Esophagus muscularis mucosa (tissue), 4 donors: ENCODE data around the gene RNU7-1. TPM values are rescaled to one million over a fixed set of nuclear protein-coding genes. Genes with fewer than 3 reads are reported as not detected.

Experiments
- DNase-seq: peaks from one replicate; pipeline ENCODE4 v3.0.0-alpha.2; 2017; ENCODE audit errors: extremely low spot score
- H3K27ac ChIP-seq, 4 donors: fragments of 200-600 bp; sonication (generic); replicated peaks in 1 of 4; 1 replicate in 3 of 4; 2 replicates in 1 of 4; pipeline ENCODE4 v1.5.1; 2016 to 2019; ENCODE audit warnings: mild to moderate bottlenecking in 1 of 4
- H3K27me3 ChIP-seq, 4 donors: fragments of 200-600 bp; sonication (generic); one replicate each; pipeline versions ENCODE4 v1.5.1 to v1.6.0; 2016 to 2019
- H3K36me3 ChIP-seq, 4 donors: fragments of 200-600 bp; sonication (generic); one replicate each; pipeline ENCODE4 v1.5.1; 2016 to 2019
- H3K4me1 ChIP-seq, 4 donors: fragments of 200-600 bp; sonication (generic); one replicate each; pipeline ENCODE4 v1.5.1; 2016 to 2019
- H3K4me3 ChIP-seq, 4 donors: fragments of 200-600 bp; sonication (generic); 1 replicate in 2 of 4; 2 replicates in 2 of 4; pipeline ENCODE4 v1.5.1; 2016 to 2019; ENCODE audit warnings: mild to moderate bottlenecking in 4 of 4, moderate library complexity in 1 of 4
- H3K9me3 ChIP-seq, 4 donors: fragments of 200-600 bp; sonication (generic); 1 replicate in 3 of 4; 2 replicates in 1 of 4; pipeline ENCODE4 v1.5.1; 2016 to 2019
- CTCF ChIP-seq, 3 experiments: fragments of 200-600 bp in 2 of 3; fragments of 450-650 bp in 1 of 3; sonication (generic) in 2 of 3; IDR thresholded peaks; one replicate each; pipeline ENCODE4 v1.5.1; 2017 to 2019; ENCODE audit warnings: antibody characterized with exemption in 3 of 3, mild to moderate bottlenecking in 2 of 3, moderate library complexity in 1 of 3
- EP300 ChIP-seq: sonication (generic); formaldehyde crosslinking; IDR thresholded peaks from one replicate; pipeline ENCODE4 v1.6.1; 2017; ENCODE audit warnings: antibody characterized with exemption
- POLR2A ChIP-seq: fragments of 450-650 bp; IDR thresholded peaks from one replicate; pipeline ENCODE4 v1.6.1; 2017; ENCODE audit warnings: antibody characterized with exemption, moderate library complexity, mild to moderate bottlenecking, low read depth
- POLR2AphosphoS5 ChIP-seq, 2 donors: sonication (generic); formaldehyde crosslinking; IDR thresholded peaks; one replicate each; pipeline ENCODE4 v1.6.1; 2017; ENCODE audit warnings: antibody characterized with exemption in 2 of 2
- WGBS: methylation state at CpG from one replicate; pipeline ENCODE4 v1.1.5; 2018; 5-methylcytosine and 5-hydroxymethylcytosine counted together
- intact Hi-C: fragments of 100-400 bp; cut with DNase I; formaldehyde crosslinking; loops from one replicate; pipeline ENCODE4 v1.15.1; 2023
- total RNA-seq, 4 donors: library from RNA; depleted of rRNA; stranded (reverse); fragments of >200 nt; gene quantifications; one replicate each; pipeline versions ENCODE4 v1.1.0 to v1.2.1, GENCODE V29; 2016

The RNU7-1 gene
- total RNA-seq, 4 donors from 2014 or later, result not detected

- peak overlapping the region in 3 of 4 donors; percentile 55 to 72 (median 60) for H3K27ac ChIP-seq
- peaks cover 0 to 10% (median 5%) of the 10 kb centered on the region in 4 donors for H3K4me1 ChIP-seq
- no peaks in the 10 kb centered on the region for H3K9me3 ChIP-seq
- H3K27me3 ChIP-seq, result no peaks in the 10 kb centered on the region
- peak overlapping the region; percentile 37 to 55 (median 42) for H3K4me3 ChIP-seq
- no peak for DNase-seq
- intact Hi-C loops, result no loop called here
- TF ChIP-seq POLR2AphosphoS5 (IDR thresholded peaks at IDR 0.05) (no peak), EP300 (no peak), POLR2A (no peak), CTCF (IDR thresholded peaks at IDR 0.05) (no peak)
- H3K36me3 ChIP-seq, result peaks cover 0 to 3% (median 0%) of the 10 kb centered on the region in 4 donors
- 71% methylated on average over 14 of the region's 22 CpGs for WGBS
Observed at GRCh38 chr12:6952121-6952862, 8.7 kb downstream of the RNU7-1 start.

GRCh38 chr12:6952863-6953441 lies 9.3 kb downstream of the RNU7-1 start:
- peak overlapping the region; percentile 37 to 55 (median 42) for H3K4me3 ChIP-seq
- DNase-seq, result no peak
- intact Hi-C loops, result no loop called here
- no peaks in the 10 kb centered on the region for H3K27me3 ChIP-seq
- H3K4me1 ChIP-seq, result peaks cover 0 to 11% (median 7%) of the 10 kb centered on the region in 4 donors
- TF ChIP-seq POLR2A, result no peak
- no peak for TF ChIP-seq CTCF (IDR thresholded peaks at IDR 0.05)
- TF ChIP-seq POLR2AphosphoS5 (IDR thresholded peaks at IDR 0.05), result no peak
- no peak for TF ChIP-seq EP300
- no peaks in the 10 kb centered on the region for H3K9me3 ChIP-seq
- no peaks in the 10 kb centered on the region for H3K36me3 ChIP-seq
- WGBS, result 74% methylated on average over 11 of the region's 15 CpGs
- H3K27ac ChIP-seq, result peak overlapping the region; percentile 14 to 72 (median 50)

GRCh38 chr12:6953442-6954315 lies 10.1 kb downstream of the RNU7-1 start:
- intact Hi-C loops, result no loop called here
- TF ChIP-seq POLR2AphosphoS5 (IDR thresholded peaks at IDR 0.05) (peak in 1 of 2 donors; percentile 31), CTCF (IDR thresholded peaks at IDR 0.05) (no peak)
- peaks cover 0 to 18% (median 12%) of the 10 kb centered on the region in 4 donors for H3K4me1 ChIP-seq
- no peaks in the 10 kb centered on the region for H3K36me3 ChIP-seq
- no peak for DNase-seq
- H3K27me3 ChIP-seq, result no peaks in the 10 kb centered on the region
- H3K9me3 ChIP-seq, result no peaks in the 10 kb centered on the region
- H3K27ac ChIP-seq, result peak overlapping the region; percentile 14 to 72 (median 50)
- WGBS, result 51% methylated on average over 21 of the region's 24 CpGs
- peak overlapping the region; percentile 37 to 55 (median 42) for H3K4me3 ChIP-seq

- intact Hi-C loops, result no loop called here
- TF ChIP-seq POLR2A (no peak), CTCF (IDR thresholded peaks at IDR 0.05) (no peak), POLR2AphosphoS5 (IDR thresholded peaks at IDR 0.05) (no peak), EP300 (no peak)
- no peaks in the 10 kb centered on the region for H3K27me3 ChIP-seq
- DNase-seq, result no peak
- no peak overlapping the region for H3K27ac ChIP-seq
- H3K4me1 ChIP-seq, result peaks cover 1 to 23% (median 18%) of the 10 kb centered on the region in 4 donors
- 87% methylated on average over 17 of the region's 21 CpGs for WGBS
- H3K9me3 ChIP-seq, result no peaks in the 10 kb centered on the region
- no peaks in the 10 kb centered on the region for H3K36me3 ChIP-seq
- H3K4me3 ChIP-seq, result peak overlapping the region in 2 of 4 donors; percentile 27 to 45
Observed at GRCh38 chr12:6954316-6955107, 10.9 kb downstream of the RNU7-1 start.
